ENCODE data around the gene OR51Q1. TPM values are rescaled to one million over a fixed set of nuclear protein-coding genes. Genes with fewer than 3 reads are reported as not detected.

The OR51Q1 gene
- total RNA-seq, 1 experiment from 2014 or later: not detected

DNA sequence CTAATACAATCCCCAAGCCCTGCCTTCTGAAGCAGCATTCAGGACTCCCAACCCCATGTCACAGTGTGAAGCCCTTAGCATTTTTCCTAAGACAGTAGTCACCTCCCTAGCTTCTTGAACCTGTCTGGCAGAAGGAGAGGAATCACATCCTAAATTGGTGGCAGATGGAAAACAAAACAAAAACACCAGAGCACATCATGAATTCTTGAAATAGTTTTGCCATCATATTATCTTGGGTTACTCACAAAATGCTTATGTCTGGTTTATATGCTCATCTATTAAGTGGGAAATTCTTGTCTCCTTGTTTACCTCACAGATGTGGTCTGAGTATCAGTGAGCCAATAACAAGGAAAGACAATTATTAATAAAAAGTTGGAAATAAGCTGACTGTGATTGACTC is 23.0 kb upstream of the OR51Q1 start:
- DNase-seq: no peak
- H3K4me2 ChIP-seq (ENCODE audit: low read length): no peak overlapping the region

DNA sequence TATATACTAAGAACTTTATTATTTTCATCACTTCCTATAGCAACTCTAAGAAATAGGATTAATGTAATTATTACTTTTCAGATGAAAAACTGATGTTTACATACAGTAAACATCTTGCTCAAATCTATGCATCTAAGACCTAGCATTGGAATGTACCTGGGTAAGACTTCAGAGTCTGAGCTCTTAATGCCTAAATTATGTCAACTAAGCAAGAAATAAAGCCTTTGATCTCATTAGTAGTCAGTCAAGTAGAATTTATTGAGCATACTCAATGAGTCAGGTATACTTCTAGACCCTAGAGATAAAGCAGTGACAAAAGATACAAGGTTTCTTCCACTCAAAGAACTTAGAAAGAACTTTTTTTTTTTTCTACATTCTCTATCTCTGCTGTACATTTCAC is 16.7 kb upstream of the OR51Q1 start:
- no peak for ATAC-seq
- H3K9me2 ChIP-seq (replicated peaks; ENCODE audit: low read length): no peaks in the 10 kb centered on the region
- H4K20me1 ChIP-seq (ENCODE audit: low read length): no peaks in the 10 kb centered on the region
- H3F3A ChIP-seq (ENCODE audit: low read length, unreplicated experiment): no peaks in the 10 kb centered on the region
- no peaks in the 10 kb centered on the region for H3K36me3 ChIP-seq (ENCODE audit: low read depth, low read length)
- intact Hi-C loops (cut with micrococcal nuclease): no loop called here
- POLR2A ChIA-PET (ENCODE audit: unreplicated experiment): no interaction called here
- no peak overlapping the region for H3K4me3 ChIP-seq (ENCODE audit: low read length)
- DNase-seq: no peak
- CTCF ChIA-PET: no interaction called here
- no peaks in the 10 kb centered on the region for H3K4me1 ChIP-seq (ENCODE audit: insufficient read depth, low read length)
- H3K27ac ChIP-seq (ENCODE audit: low read length): no peak overlapping the region
- H3K4me2 ChIP-seq (ENCODE audit: low read length): no peak overlapping the region
- H2AFZ ChIP-seq (ENCODE audit: low read length): no peak overlapping the region
- H3K9ac ChIP-seq (ENCODE audit: low read length): no peak overlapping the region
- TF ChIP-seq CTCF (conservative IDR thresholded peaks at IDR 0.05; ENCODE audit: low read depth, low read length) (no peak), EZH2phosphoT487 (IDR thresholded peaks at IDR 0.05; ENCODE audit: borderline replicate concordance, low read length) (no peak), EZH2 (IDR thresholded peaks at IDR 0.05; ENCODE audit: low read length, unreplicated experiment) (no peak)
- 0 out of 2 replicates have a peak, but pooled peaks cover 5% of the 10 kb centered on the region for H3K27me3 ChIP-seq (ENCODE audit: low read length)
- no peaks in the 10 kb centered on the region for H3K9me3 ChIP-seq (ENCODE audit: low read length)
- H3K79me2 ChIP-seq (ENCODE audit: low read length): no peaks in the 10 kb centered on the region
- BruUV-seq (replicated peaks): no TSS peak

More for the DNA sequence above, 23.0 kb upstream of the OR51Q1 start:
- no TSS peak for BruUV-seq (replicated peaks)
- no peak for ATAC-seq
- Histone ChIP-seq H3K9me2 (replicated peaks; ENCODE audit: low read length) (no peaks in the 10 kb centered on the region), H3K4me1 (ENCODE audit: insufficient read depth, low read length) (no peaks in the 10 kb centered on the region), H3K9ac (ENCODE audit: low read length) (no peak overlapping the region), H3K27ac (ENCODE audit: low read length) (no peak overlapping the region), H4K20me1 (ENCODE audit: low read length) (no peaks in the 10 kb centered on the region), H2AFZ (ENCODE audit: low read length) (no peak overlapping the region), H3K36me3 (ENCODE audit: low read depth, low read length) (no peaks in the 10 kb centered on the region), H3K4me3 (ENCODE audit: low read length) (no peak overlapping the region), H3K27me3 (ENCODE audit: low read length) (0 out of 2 replicates have a peak, but pooled peaks cover 5% of the 10 kb centered on the region), H3F3A (ENCODE audit: low read length, unreplicated experiment) (no peaks in the 10 kb centered on the region), H3K9me3 (ENCODE audit: low read length) (no peaks in the 10 kb centered on the region), H3K79me2 (ENCODE audit: low read length) (no peaks in the 10 kb centered on the region)
- no peak for TF ChIP-seq EZH2phosphoT487 (IDR thresholded peaks at IDR 0.05; ENCODE audit: borderline replicate concordance, low read length)
- TF ChIP-seq EZH2 (IDR thresholded peaks at IDR 0.05; ENCODE audit: low read length, unreplicated experiment): no peak
- no peak for TF ChIP-seq CTCF (conservative IDR thresholded peaks at IDR 0.05; ENCODE audit: low read depth, low read length)
- ChIA-PET CTCF (no interaction called here), POLR2A (ENCODE audit: unreplicated experiment) (no interaction called here)
- intact Hi-C loops (cut with micrococcal nuclease): no loop called here

DNA sequence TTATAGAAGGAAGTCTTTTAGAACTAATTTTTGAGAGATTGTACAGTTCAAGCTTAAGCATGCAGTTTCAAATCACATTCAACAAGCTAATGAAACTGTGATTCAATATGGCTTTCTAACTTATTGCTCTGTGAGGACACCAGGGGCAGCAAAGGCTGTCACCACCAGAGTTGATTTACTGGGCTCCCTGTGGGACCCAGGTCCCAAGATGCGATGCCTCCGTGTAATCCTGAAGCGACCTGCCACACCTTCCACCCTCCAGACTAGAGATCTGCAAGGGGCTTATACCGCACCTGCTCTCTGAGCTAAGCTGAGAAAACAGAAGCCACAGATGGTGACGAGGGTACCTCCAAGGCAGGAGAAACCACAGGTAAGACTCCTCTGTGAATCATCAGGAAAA is 918 bp upstream of the OR51Q1 start:
- no peaks in the 10 kb centered on the region for H4K20me1 ChIP-seq (ENCODE audit: low read length)
- H3K79me2 ChIP-seq (ENCODE audit: low read length): no peaks in the 10 kb centered on the region
- no peak overlapping the region for H3K4me3 ChIP-seq (ENCODE audit: low read length)
- no peak for DNase-seq
- TF ChIP-seq EZH2phosphoT487 (IDR thresholded peaks at IDR 0.05; ENCODE audit: borderline replicate concordance, low read length) (no peak), CTCF (conservative IDR thresholded peaks at IDR 0.05; ENCODE audit: low read depth, low read length) (no peak), EZH2 (IDR thresholded peaks at IDR 0.05; ENCODE audit: low read length, unreplicated experiment) (no peak)
- H3K27ac ChIP-seq (ENCODE audit: low read length): no peak overlapping the region
- intact Hi-C loops (cut with micrococcal nuclease): no loop called here
- no peaks in the 10 kb centered on the region for H3K9me3 ChIP-seq (ENCODE audit: low read length)
- H2AFZ ChIP-seq (ENCODE audit: low read length): no peak overlapping the region
- ChIA-PET POLR2A (ENCODE audit: unreplicated experiment) (no interaction called here), CTCF (no interaction called here)
- no peak for ATAC-seq
- no peaks in the 10 kb centered on the region for H3K4me1 ChIP-seq (ENCODE audit: insufficient read depth, low read length)
- H3K9me2 ChIP-seq (replicated peaks; ENCODE audit: low read length): no peaks in the 10 kb centered on the region
- H3K9ac ChIP-seq (ENCODE audit: low read length): no peak overlapping the region
- BruUV-seq (replicated peaks): no TSS peak
- H3F3A ChIP-seq (ENCODE audit: low read length, unreplicated experiment): no peaks in the 10 kb centered on the region
- peaks cover 24% of the 10 kb centered on the region for H3K27me3 ChIP-seq (ENCODE audit: low read length)
- H3K4me2 ChIP-seq (ENCODE audit: low read length): no peak overlapping the region
- H3K36me3 ChIP-seq (ENCODE audit: low read depth, low read length): no peaks in the 10 kb centered on the region
